ENCODE results near the gene BEND6. TPM values are rescaled to one million over a fixed set of nuclear protein-coding genes. Genes with fewer than 3 reads are reported as not detected.

Gene BEND6
- total and polyA plus RNA-seq, 2 of the 4 experiments (the other 2 are of a cell fraction) = 4.1 to 9.7 TPM

DNA sequence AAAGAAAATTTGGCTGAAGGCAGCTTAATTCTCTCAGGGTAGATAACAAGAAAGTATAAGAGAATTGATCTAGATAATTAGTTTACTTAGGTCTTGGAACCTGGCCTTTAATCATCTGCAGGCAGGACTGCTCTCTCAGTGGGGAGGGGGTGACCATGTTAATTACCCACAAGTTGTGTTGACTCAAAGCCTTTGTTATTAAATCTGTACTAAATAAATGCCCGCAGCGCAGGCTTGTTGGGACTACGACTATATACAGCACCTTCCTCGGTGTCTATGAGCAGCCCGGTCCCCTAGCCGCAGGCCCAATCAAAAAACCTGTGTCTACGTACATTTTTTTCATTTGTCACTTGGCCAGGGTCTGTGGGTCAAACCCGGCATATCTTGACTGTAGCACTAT lies 119.5 kb downstream of the BEND6 start:
- Histone ChIP-seq H4K5ac (ENCODE audit: low read depth, low read length) (no peak overlapping the region), H3K4me2 (ENCODE audit: low read depth, low read length) (no peak overlapping the region), H3K79me1 (ENCODE audit: low read depth in 1 of 2, low read length in 2 of 2) (peaks cover 0 to 5% of the 10 kb centered on the region in 2 experiments; a peak in 1 of 4 replicates), H3K56ac (ENCODE audit: extremely low read depth, insufficient read depth, low read length) (no peak overlapping the region), H2AK9ac (replicated peaks; ENCODE audit: low read depth, low read length, poor library complexity) (no peak overlapping the region), H2BK20ac (ENCODE audit: low read depth, low read length) (no peak overlapping the region), H3K9ac (ENCODE audit: low read depth, low read length) (no peak overlapping the region), H2BK15ac (ENCODE audit: low read depth, low read length) (no peak overlapping the region), H2BK5ac (ENCODE audit: low read depth, low read length, poor library complexity, severe bottlenecking) (no peak overlapping the region), H3K9me1 (ENCODE audit: insufficient read depth, low read length) (peaks cover 1% of the 10 kb centered on the region; the same call in 1 of the 2 replicates), H3K4me1 (ENCODE audit: control insufficient read depth, insufficient read depth, low read length) (no peaks in the 10 kb centered on the region), H2AFZ (replicated peaks; ENCODE audit: low read length, poor library complexity) (no peak overlapping the region), H3K14ac (replicated peaks; ENCODE audit: low read depth, low read length) (no peak overlapping the region), H3K9me3 (ENCODE audit: control insufficient read depth, insufficient read depth, low read length) (no peaks in the 10 kb centered on the region; the same call in 1 of the 2 replicates), H2AK5ac (ENCODE audit: low read depth, low read length) (no peak overlapping the region), H4K20me1 (ENCODE audit: insufficient read depth, low read length) (no peaks in the 10 kb centered on the region), H3K4me3 (ENCODE audit: insufficient read depth, low read depth, low read length) (no peak overlapping the region), H3K23ac (ENCODE audit: low read depth, low read length) (no peak overlapping the region), H3K4ac (ENCODE audit: low read depth, low read length) (no peak overlapping the region), H4K91ac (ENCODE audit: insufficient read depth, low read depth, low read length) (no peak overlapping the region), H3K36me3 (ENCODE audit: control insufficient read depth, insufficient read depth, low read length) (no peaks in the 10 kb centered on the region; the same call in 1 of the 2 replicates), H3K27ac (ENCODE audit: insufficient read depth, low read length) (no peak overlapping the region), H3K27me3 (ENCODE audit: control insufficient read depth, insufficient read depth, low read length) (no peaks in the 10 kb centered on the region), H3K18ac (ENCODE audit: low read depth, low read length) (no peak overlapping the region), H2BK120ac (ENCODE audit: low read depth, low read length) (no peak overlapping the region), H4K8ac (ENCODE audit: low read depth in 2 of 2, low read length in 2 of 2) (no peak overlapping the region)
- no peak for DNase-seq
- no TSS peak for BruUV-seq (replicated peaks)
- dilution Hi-C loops (cut with HindIII; ENCODE audit: low sequenced_read_pairs, unreplicated experiment) (no loop called here), intact Hi-C loops (cut with micrococcal nuclease) (no loop called here), in situ Hi-C loops (cut with MboI; ENCODE audit: low sequenced_read_pairs) (no loop called here)
- POLR2A ChIA-PET (ENCODE audit: unreplicated experiment) = no interaction called here
- CTCF ChIA-PET = no interaction called here
- 79% methylated on average over 6 of the region's 8 CpGs; no CpG with 5 or more reads in 1 of the 2 experiments for WGBS, 2 experiments (ENCODE audit: extremely low coverage in 2 of 2, insufficient read length in 1 of 2)
- TF ChIP-seq, protein P1, sequence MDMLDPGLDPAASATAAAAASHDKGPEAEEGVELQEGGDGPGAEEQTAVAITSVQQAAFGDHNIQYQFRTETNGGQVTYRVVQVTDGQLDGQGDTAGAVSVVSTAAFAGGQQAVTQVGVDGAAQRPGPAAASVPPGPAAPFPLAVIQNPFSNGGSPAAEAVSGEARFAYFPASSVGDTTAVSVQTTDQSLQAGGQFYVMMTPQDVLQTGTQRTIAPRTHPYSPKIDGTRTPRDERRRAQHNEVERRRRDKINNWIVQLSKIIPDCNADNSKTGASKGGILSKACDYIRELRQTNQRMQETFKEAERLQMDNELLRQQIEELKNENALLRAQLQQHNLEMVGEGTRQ (IDR thresholded peaks at IDR 0.05; ENCODE audit: low read depth, low read length) = no peak
- TF ChIP-seq, protein P2, sequence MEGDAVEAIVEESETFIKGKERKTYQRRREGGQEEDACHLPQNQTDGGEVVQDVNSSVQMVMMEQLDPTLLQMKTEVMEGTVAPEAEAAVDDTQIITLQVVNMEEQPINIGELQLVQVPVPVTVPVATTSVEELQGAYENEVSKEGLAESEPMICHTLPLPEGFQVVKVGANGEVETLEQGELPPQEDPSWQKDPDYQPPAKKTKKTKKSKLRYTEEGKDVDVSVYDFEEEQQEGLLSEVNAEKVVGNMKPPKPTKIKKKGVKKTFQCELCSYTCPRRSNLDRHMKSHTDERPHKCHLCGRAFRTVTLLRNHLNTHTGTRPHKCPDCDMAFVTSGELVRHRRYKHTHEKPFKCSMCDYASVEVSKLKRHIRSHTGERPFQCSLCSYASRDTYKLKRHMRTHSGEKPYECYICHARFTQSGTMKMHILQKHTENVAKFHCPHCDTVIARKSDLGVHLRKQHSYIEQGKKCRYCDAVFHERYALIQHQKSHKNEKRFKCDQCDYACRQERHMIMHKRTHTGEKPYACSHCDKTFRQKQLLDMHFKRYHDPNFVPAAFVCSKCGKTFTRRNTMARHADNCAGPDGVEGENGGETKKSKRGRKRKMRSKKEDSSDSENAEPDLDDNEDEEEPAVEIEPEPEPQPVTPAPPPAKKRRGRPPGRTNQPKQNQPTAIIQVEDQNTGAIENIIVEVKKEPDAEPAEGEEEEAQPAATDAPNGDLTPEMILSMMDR (conservative IDR thresholded peaks at IDR 0.05; ENCODE audit: low read depth, low read length) = no peak
- TF ChIP-seq MAZ (IDR thresholded peaks at IDR 0.05; ENCODE audit: borderline replicate concordance, low read depth, low read length) = no peak
- no peak for TF ChIP-seq SMC3 (IDR thresholded peaks at IDR 0.05; ENCODE audit: low read depth, low read length)
- no peak for TF ChIP-seq RCOR1 (IDR thresholded peaks at IDR 0.05; ENCODE audit: insufficient replicate concordance, low read length)
- no peak for TF ChIP-seq MAFK (IDR thresholded peaks at IDR 0.05; ENCODE audit: low read depth, low read length)
- no peak for TF ChIP-seq FOS (IDR thresholded peaks at IDR 0.05; ENCODE audit: low read depth, low read length)
- no peak for TF ChIP-seq MXI1 (IDR thresholded peaks at IDR 0.05; ENCODE audit: borderline replicate concordance, low read depth, low read length)
- no peak for TF ChIP-seq BHLHE40 (IDR thresholded peaks at IDR 0.05; ENCODE audit: low read depth, low read length)
- no peak for TF ChIP-seq CHD1 (IDR thresholded peaks at IDR 0.05; ENCODE audit: low read depth, low read length)
- TF ChIP-seq RFX5 (IDR thresholded peaks at IDR 0.05; ENCODE audit: low read depth, low read length) = no peak
- no peak for TF ChIP-seq NFE2L2 (IDR thresholded peaks at IDR 0.05; ENCODE audit: low read depth, low read length)
- TF ChIP-seq CEBPB (IDR thresholded peaks at IDR 0.05; ENCODE audit: low read depth, low read length) = no peak
- ATAC-seq (ENCODE audit: low read depth) = no peak

Measured in IMR-90 (cell line).